ENCODE results near the gene GARIN6.

GARIN6 gene

GRCh38 chr12:99609455-99610181, 37.9 kb upstream of the GARIN6 start:
- ATAC-seq: no peak
- TF ChIP-seq OSR1 (CRISPR knock-in tag; IDR thresholded peaks at IDR 0.05): no peak
- TF ChIP-seq CSDC2 (CRISPR knock-in tag; IDR thresholded peaks at IDR 0.05): no peak
- TF ChIP-seq RARB (CRISPR knock-in tag; IDR thresholded peaks at IDR 0.05): no peak
- no peak for TF ChIP-seq ESRRG (CRISPR knock-in tag; IDR thresholded peaks at IDR 0.05)
- no peak for TF ChIP-seq ZFP30 (CRISPR knock-in tag; IDR thresholded peaks at IDR 0.05)
- TF ChIP-seq GLIS3 (CRISPR knock-in tag; IDR thresholded peaks at IDR 0.05): no peak
- TF ChIP-seq, protein P1, sequence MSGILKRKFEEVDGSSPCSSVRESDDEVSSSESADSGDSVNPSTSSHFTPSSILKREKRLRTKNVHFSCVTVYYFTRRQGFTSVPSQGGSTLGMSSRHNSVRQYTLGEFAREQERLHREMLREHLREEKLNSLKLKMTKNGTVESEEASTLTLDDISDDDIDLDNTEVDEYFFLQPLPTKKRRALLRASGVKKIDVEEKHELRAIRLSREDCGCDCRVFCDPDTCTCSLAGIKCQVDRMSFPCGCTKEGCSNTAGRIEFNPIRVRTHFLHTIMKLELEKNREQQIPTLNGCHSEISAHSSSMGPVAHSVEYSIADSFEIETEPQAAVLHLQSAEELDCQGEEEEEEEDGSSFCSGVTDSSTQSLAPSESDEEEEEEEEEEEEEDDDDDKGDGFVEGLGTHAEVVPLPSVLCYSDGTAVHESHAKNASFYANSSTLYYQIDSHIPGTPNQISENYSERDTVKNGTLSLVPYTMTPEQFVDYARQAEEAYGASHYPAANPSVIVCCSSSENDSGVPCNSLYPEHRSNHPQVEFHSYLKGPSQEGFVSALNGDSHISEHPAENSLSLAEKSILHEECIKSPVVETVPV (CRISPR knock-in tag; IDR thresholded peaks at IDR 0.05): no peak
- no peak for TF ChIP-seq SNAI2 (CRISPR knock-in tag; IDR thresholded peaks at IDR 0.05)
- no peak for TF ChIP-seq BACH2 (CRISPR knock-in tag; IDR thresholded peaks at IDR 0.05; ENCODE audit: borderline replicate concordance)

GRCh38 chr12:99611117-99611516, 36.4 kb upstream of the GARIN6 start:
- TF ChIP-seq ZFP3 (CRISPR knock-in tag; IDR thresholded peaks at IDR 0.05): 0 out of 2 replicates have a peak, but pooled peaks have one; percentile 29
- TF ChIP-seq PPARA (CRISPR knock-in tag; IDR thresholded peaks at IDR 0.05; ENCODE audit: borderline replicate concordance): no peak
- TF ChIP-seq GLIS3 (CRISPR knock-in tag; IDR thresholded peaks at IDR 0.05): no peak
- no peak for TF ChIP-seq TSHZ2 (CRISPR knock-in tag; IDR thresholded peaks at IDR 0.05)
- ATAC-seq: peak; percentile 84

GRCh38 chr12:99611599-99611998, 36.0 kb upstream of the GARIN6 start:
- TF ChIP-seq, protein P2, sequence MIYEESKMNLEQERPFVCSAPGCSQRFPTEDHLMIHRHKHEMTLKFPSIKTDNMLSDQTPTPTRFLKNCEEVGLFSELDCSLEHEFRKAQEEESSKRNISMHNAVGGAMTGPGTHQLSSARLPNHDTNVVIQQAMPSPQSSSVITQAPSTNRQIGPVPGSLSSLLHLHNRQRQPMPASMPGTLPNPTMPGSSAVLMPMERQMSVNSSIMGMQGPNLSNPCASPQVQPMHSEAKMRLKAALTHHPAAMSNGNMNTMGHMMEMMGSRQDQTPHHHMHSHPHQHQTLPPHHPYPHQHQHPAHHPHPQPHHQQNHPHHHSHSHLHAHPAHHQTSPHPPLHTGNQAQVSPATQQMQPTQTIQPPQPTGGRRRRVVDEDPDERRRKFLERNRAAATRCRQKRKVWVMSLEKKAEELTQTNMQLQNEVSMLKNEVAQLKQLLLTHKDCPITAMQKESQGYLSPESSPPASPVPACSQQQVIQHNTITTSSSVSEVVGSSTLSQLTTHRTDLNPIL (CRISPR knock-in tag; IDR thresholded peaks at IDR 0.05; ENCODE audit: low read depth): 0 out of 2 replicates have a peak, but pooled peaks have one; percentile 29
- peak; percentile 73 for TF ChIP-seq ISL1 (CRISPR knock-in tag; IDR thresholded peaks at IDR 0.05)
- TF ChIP-seq TCF4 (CRISPR knock-in tag; IDR thresholded peaks at IDR 0.05; ENCODE audit: borderline replicate concordance): no peak
- ATAC-seq: peak; percentile 84

GRCh38 chr12:99618657-99619056, 28.9 kb upstream of the GARIN6 start:
- ATAC-seq: peak; percentile 65
- TF ChIP-seq, protein P3, sequence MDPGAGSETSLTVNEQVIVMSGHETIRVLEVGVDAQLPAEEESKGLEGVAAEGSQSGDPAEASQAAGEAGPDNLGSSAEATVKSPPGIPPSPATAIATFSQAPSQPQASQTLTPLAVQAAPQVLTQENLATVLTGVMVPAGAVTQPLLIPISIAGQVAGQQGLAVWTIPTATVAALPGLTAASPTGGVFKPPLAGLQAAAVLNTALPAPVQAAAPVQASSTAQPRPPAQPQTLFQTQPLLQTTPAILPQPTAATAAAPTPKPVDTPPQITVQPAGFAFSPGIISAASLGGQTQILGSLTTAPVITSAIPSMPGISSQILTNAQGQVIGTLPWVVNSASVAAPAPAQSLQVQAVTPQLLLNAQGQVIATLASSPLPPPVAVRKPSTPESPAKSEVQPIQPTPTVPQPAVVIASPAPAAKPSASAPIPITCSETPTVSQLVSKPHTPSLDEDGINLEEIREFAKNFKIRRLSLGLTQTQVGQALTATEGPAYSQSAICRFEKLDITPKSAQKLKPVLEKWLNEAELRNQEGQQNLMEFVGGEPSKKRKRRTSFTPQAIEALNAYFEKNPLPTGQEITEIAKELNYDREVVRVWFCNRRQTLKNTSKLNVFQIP (CRISPR knock-in tag; IDR thresholded peaks at IDR 0.05; ENCODE audit: borderline replicate concordance, low read depth): no peak
- TF ChIP-seq ZNF70 (CRISPR knock-in tag; IDR thresholded peaks at IDR 0.05) (no peak), BACH2 (CRISPR knock-in tag; IDR thresholded peaks at IDR 0.05; ENCODE audit: borderline replicate concordance) (no peak), TCF4 (CRISPR knock-in tag; IDR thresholded peaks at IDR 0.05; ENCODE audit: borderline replicate concordance) (no peak), ZNF8 (CRISPR knock-in tag; IDR thresholded peaks at IDR 0.05) (no peak), RARB (CRISPR knock-in tag; IDR thresholded peaks at IDR 0.05) (no peak), CSDC2 (CRISPR knock-in tag; IDR thresholded peaks at IDR 0.05) (no peak), ZFP3 (CRISPR knock-in tag; IDR thresholded peaks at IDR 0.05) (no peak), ZC3H10 (CRISPR knock-in tag; IDR thresholded peaks at IDR 0.05) (no peak), ZFP30 (CRISPR knock-in tag; IDR thresholded peaks at IDR 0.05) (no peak), ZNF565 (CRISPR knock-in tag; conservative IDR thresholded peaks at IDR 0.05; ENCODE audit: low read depth) (no peak), GLIS3 (CRISPR knock-in tag; IDR thresholded peaks at IDR 0.05) (no peak), ESRRG (CRISPR knock-in tag; IDR thresholded peaks at IDR 0.05) (no peak), PATZ1 (CRISPR knock-in tag; IDR thresholded peaks at IDR 0.05; ENCODE audit: borderline replicate concordance) (no peak), SNAI2 (CRISPR knock-in tag; IDR thresholded peaks at IDR 0.05) (no peak), PPARA (CRISPR knock-in tag; IDR thresholded peaks at IDR 0.05; ENCODE audit: borderline replicate concordance) (no peak), ISL1 (CRISPR knock-in tag; IDR thresholded peaks at IDR 0.05) (no peak)
- TF ChIP-seq, protein P1 (CRISPR knock-in tag; IDR thresholded peaks at IDR 0.05): no peak

All from SK-N-SH treated with all-trans-retinoic acid at 6 μM for 48 hours (cell line).